H1 (cell line): Measurements from ENCODE around the gene NMT1. TPM values are rescaled to one million over a fixed set of nuclear protein-coding genes. Genes with fewer than 3 reads are reported as not detected.

ENCODE experiments used
- CTCF ChIA-PET: fragments of 300-600 bp; sonication (Branson Sonifier 250); formaldehyde crosslinking; loops from one replicate; lab custom pipeline; 2021; ENCODE audit not compliant: partially characterized antibody; lab: Charles Lee
- POLR2A ChIA-PET: fragments of 300-600 bp; sonication (Branson Sonifier 250); formaldehyde crosslinking; loops from one replicate; lab custom pipeline; 2021; ENCODE audit warnings: inconsistent platforms; ENCODE audit not compliant: partially characterized antibody; lab: Charles Lee
- DNase-seq, 2 experiments: peaks; one replicate each; pipeline versions ENCODE4 v3.0.0 to v3.0.0-alpha.2; 2010 to 2022; ENCODE audit warnings: low spot score in 2 of 2, low read depth in 1 of 2, mixed read lengths in 1 of 2
- FAIRE-seq: peaks from 2 replicates; lab custom pipeline; 2011; peaks lifted over from hg19 to GRCh38; lab: Jason Lieb, UNC
- H2AFZ ChIP-seq: 2 replicates; pipeline ENCODE4 v1.8.1; 2012; ENCODE audit warnings: low read length, inconsistent platforms
- H2AK5ac ChIP-seq: 2 replicates; pipeline ENCODE4 v1.6.1; 2013; ENCODE audit warnings: low read depth, low read length
- H2BK120ac ChIP-seq: replicated peaks from 2 replicates; pipeline ENCODE3; 2013; ENCODE audit warnings: low read depth, low read length, inconsistent platforms
- H2BK12ac ChIP-seq: 2 replicates; pipeline ENCODE4 v1.6.1; 2013; ENCODE audit warnings: low read depth, low read length
- H2BK15ac ChIP-seq: 2 replicates; pipeline ENCODE4 v1.6.1; 2013; ENCODE audit warnings: low read length
- H2BK20ac ChIP-seq: 2 replicates; pipeline ENCODE4 v1.6.1; 2013; ENCODE audit warnings: low read length
- H2BK5ac ChIP-seq: 2 replicates; pipeline ENCODE4 v1.6.1; 2013; ENCODE audit warnings: low read depth, low read length
- H3K14ac ChIP-seq: 2 replicates; pipeline ENCODE4 v1.6.1; 2013; ENCODE audit warnings: inconsistent platforms; ENCODE audit not compliant: insufficient read length
- H3K18ac ChIP-seq: 2 replicates; pipeline ENCODE4 v1.6.1; 2013; ENCODE audit warnings: low read length; ENCODE audit errors: extremely low read depth
- H3K23ac ChIP-seq: 2 replicates; pipeline ENCODE4 v1.6.1; 2013; ENCODE audit warnings: inconsistent platforms; ENCODE audit not compliant: insufficient read length
- H3K23me2 ChIP-seq: 2 replicates; pipeline ENCODE4 v1.6.1; 2013; ENCODE audit warnings: low read depth, low read length
- H3K27ac ChIP-seq: 2 replicates; pipeline ENCODE4 v1.6.1; 2011; ENCODE audit warnings: low read depth, low read length, inconsistent platforms
- H3K27me3 ChIP-seq, 4 experiments: replicated peaks in 1 of 4; 1 replicate in 1 of 4; 2 replicates in 3 of 4; pipeline versions ENCODE4 v1.6.1 to v1.8.1; 2011 to 2013; ENCODE audit warnings: low read length in 3 of 4, mild to moderate bottlenecking in 3 of 4, inconsistent platforms in 2 of 4, mixed read lengths in 2 of 4, moderate library complexity in 1 of 4; ENCODE audit not compliant: control insufficient read depth in 3 of 4, insufficient read depth in 3 of 4; ENCODE audit errors: extremely low read depth in 1 of 4
- H3K36me3 ChIP-seq, 4 experiments: 2 replicates each; pipeline versions ENCODE4 v1.6.1 to v1.8.1; 2011 to 2013; ENCODE audit warnings: mild to moderate bottlenecking in 4 of 4, low read length in 3 of 4, moderate library complexity in 2 of 4, control low read depth in 1 of 4, inconsistent platforms in 1 of 4; ENCODE audit not compliant: insufficient read depth in 4 of 4, control insufficient read depth in 2 of 4
- H3K4ac ChIP-seq: replicated peaks from 2 replicates; pipeline ENCODE3; 2013; ENCODE audit warnings: low read length, low read depth, mixed read lengths, inconsistent platforms; ENCODE audit not compliant: insufficient read length
- H3K4me1 ChIP-seq, 4 experiments: replicated peaks in 1 of 4; 1 replicate in 1 of 4; 2 replicates in 3 of 4; pipeline versions ENCODE4 v1.6.1 to v1.8.1; 2011 to 2013; ENCODE audit warnings: low read length in 3 of 4, inconsistent platforms in 2 of 4, mixed read lengths in 1 of 4; ENCODE audit not compliant: insufficient read depth in 4 of 4, control insufficient read depth in 3 of 4
- H3K4me2 ChIP-seq, 2 experiments: 2 replicates each; pipeline versions ENCODE4 v1.6.1 to v1.8.1; 2011 to 2013; ENCODE audit warnings: low read depth in 2 of 2, low read length in 2 of 2, control low read depth in 1 of 2, inconsistent platforms in 1 of 2, mild to moderate bottlenecking in 1 of 2; ENCODE audit not compliant: insufficient read depth in 1 of 2
- H3K4me3 ChIP-seq, 4 experiments: fragments of 200-600, 300-600 bp in 1 of 4; sonication (generic), shearing (Covaris generic), sonication (Bioruptor Twin) in 1 of 4; 2 replicates each; pipeline versions ENCODE4 v1.5.1 to v1.8.1; 2011 to 2016; ENCODE audit warnings: low read length in 4 of 4, low read depth in 3 of 4, control low read depth in 2 of 4, inconsistent platforms in 2 of 4, mild to moderate bottlenecking in 2 of 4, mixed read lengths in 1 of 4, moderate library complexity in 1 of 4; ENCODE audit not compliant: insufficient read depth in 2 of 4; ENCODE audit errors: extremely low read depth in 1 of 4
- H3K56ac ChIP-seq: replicated peaks from 2 replicates; pipeline ENCODE3; 2013; ENCODE audit warnings: low read depth, mild to moderate bottlenecking, mixed read lengths, low read length, inconsistent platforms; ENCODE audit not compliant: insufficient read length
- H3K79me1 ChIP-seq: 2 replicates; pipeline ENCODE4 v1.6.1; 2013; ENCODE audit warnings: low read depth, low read length, control low read depth
- H3K79me2 ChIP-seq, 2 experiments: 2 replicates each; pipeline versions ENCODE4 v1.6.1 to v1.8.1; 2012 to 2013; ENCODE audit warnings: low read length in 2 of 2, mild to moderate bottlenecking in 2 of 2, inconsistent platforms in 1 of 2; ENCODE audit not compliant: insufficient read depth in 2 of 2, control insufficient read depth in 1 of 2
- H3K9ac ChIP-seq, 4 experiments: replicated peaks in 1 of 4; 1 replicate in 1 of 4; 2 replicates in 3 of 4; pipeline versions ENCODE4 v1.6.1 to v1.8.1; 2011 to 2013; ENCODE audit warnings: low read depth in 3 of 4, low read length in 3 of 4, control low read depth in 2 of 4, mild to moderate bottlenecking in 2 of 4, moderate library complexity in 2 of 4, inconsistent platforms in 1 of 4; ENCODE audit errors: extremely low read depth in 1 of 4
- H3K9me3 ChIP-seq, 2 experiments: 2 replicates each; pipeline versions ENCODE4 v1.6.1 to v1.8.1; 2012 to 2013; ENCODE audit warnings: mild to moderate bottlenecking in 2 of 2, moderate library complexity in 2 of 2, control low read depth in 1 of 2, inconsistent platforms in 1 of 2, low read depth in 1 of 2, low read length in 1 of 2, mixed read lengths in 1 of 2; ENCODE audit not compliant: insufficient read depth in 2 of 2
- H4K20me1 ChIP-seq, 2 experiments: replicated peaks in 1 of 2; 2 replicates each; pipeline versions ENCODE3 to v1.8.1; 2011 to 2013; ENCODE audit warnings: inconsistent platforms in 2 of 2, low read length in 2 of 2, mild to moderate bottlenecking in 1 of 2; ENCODE audit not compliant: insufficient read depth in 2 of 2, control insufficient read depth in 1 of 2
- H4K5ac ChIP-seq: 2 replicates; pipeline ENCODE4 v1.6.1; 2013; ENCODE audit warnings: low read length, low read depth, mixed read lengths, inconsistent platforms; ENCODE audit not compliant: insufficient read length
- H4K8ac ChIP-seq: 2 replicates; pipeline ENCODE4 v1.8.0; 2013; ENCODE audit warnings: mild to moderate bottlenecking, moderate library complexity, low read length, inconsistent platforms; ENCODE audit not compliant: insufficient read depth; ENCODE audit errors: extremely low read depth
- H4K91ac ChIP-seq: replicated peaks from 2 replicates; pipeline ENCODE3; 2013; ENCODE audit warnings: low read length, mixed read lengths, inconsistent platforms; ENCODE audit not compliant: insufficient read length
- EZH2 ChIP-seq: fragments of 200-600 bp; sonication (generic); IDR thresholded peaks from 2 replicates; pipeline ENCODE4 v1.7.1; 2012; ENCODE audit warnings: low read depth, mild to moderate bottlenecking, moderate library complexity, low read length, inconsistent platforms; ENCODE audit not compliant: severe bottlenecking
- RXRA ChIP-seq: IDR thresholded peaks from 2 replicates; pipeline ENCODE4 v1.6.1; 2011; ENCODE audit warnings: low read depth, mild to moderate bottlenecking, low read length, moderate library complexity; ENCODE audit not compliant: insufficient read depth
- SAP30 ChIP-seq: fragments of 300-600 bp; sonication (generic); IDR thresholded peaks from 2 replicates; pipeline ENCODE4 v1.7.1; 2012; ENCODE audit warnings: low read length, moderate library complexity, mild to moderate bottlenecking, inconsistent platforms; ENCODE audit not compliant: insufficient read depth, insufficient replicate concordance
- SIX5 ChIP-seq: IDR thresholded peaks from 2 replicates; pipeline ENCODE4 v1.6.1; 2011; ENCODE audit warnings: mild to moderate bottlenecking, low read depth, low read length
- TAF1 ChIP-seq: IDR thresholded peaks from 2 replicates; pipeline ENCODE4 v1.6.1; 2011; ENCODE audit warnings: mild to moderate bottlenecking, low read depth, low read length
- WGBS, 2 experiments: shearing (Covaris generic) in 1 of 2; methylation state at CpG; one replicate each; pipeline versions ENCODE4 v1.1.6 to v1.1.7; 2013 to 2015; ENCODE audit warnings: low lambda C conversion rate in 2 of 2, mixed read lengths in 2 of 2, inconsistent platforms in 1 of 2, low coverage in 1 of 2, missing lambda C conversion rate in 1 of 2; ENCODE audit not compliant: insufficient replicate concordance in 2 of 2, insufficient coverage in 1 of 2, insufficient read length in 1 of 2; ENCODE audit errors: extremely low coverage in 1 of 2, missing lambda C conversion rate in 1 of 2; 5-methylcytosine and 5-hydroxymethylcytosine counted together
- polyA plus RNA-seq, 7 experiments: library from polyadenylated mRNA; depleted of rRNA in 3 of 7; stranded (reverse) in 5 of 7; unstranded in 2 of 7; fragments of >200 nt in 5 of 7; fragments of 200-250 nt in 2 of 7; gene quantifications; 1 replicate in 5 of 7; 2 replicates in 1 of 7; 4 replicates in 1 of 7; pipeline versions ENCODE4 v1.2.1 to v1.2.3, GENCODE V29; 2011 to 2013; ENCODE audit warnings: missing spikeins in 2 of 7, mixed read lengths in 2 of 7
- total RNA-seq: library from RNA; stranded (reverse); fragmentation: NEBNext Ultra II Directional; extraction: Animal tissue kit (Norgen Biotek cat#: 25700); gene quantifications from 2 replicates; pipeline ENCODE4 v1.2.1, GENCODE V29; 2021

The NMT1 gene
- total and polyA plus RNA-seq, 2 of the 8 experiments (the other 6 are each of a cell fraction or from before 2014, with no cell fraction given) = 42.9 to 149 TPM

DNA sequence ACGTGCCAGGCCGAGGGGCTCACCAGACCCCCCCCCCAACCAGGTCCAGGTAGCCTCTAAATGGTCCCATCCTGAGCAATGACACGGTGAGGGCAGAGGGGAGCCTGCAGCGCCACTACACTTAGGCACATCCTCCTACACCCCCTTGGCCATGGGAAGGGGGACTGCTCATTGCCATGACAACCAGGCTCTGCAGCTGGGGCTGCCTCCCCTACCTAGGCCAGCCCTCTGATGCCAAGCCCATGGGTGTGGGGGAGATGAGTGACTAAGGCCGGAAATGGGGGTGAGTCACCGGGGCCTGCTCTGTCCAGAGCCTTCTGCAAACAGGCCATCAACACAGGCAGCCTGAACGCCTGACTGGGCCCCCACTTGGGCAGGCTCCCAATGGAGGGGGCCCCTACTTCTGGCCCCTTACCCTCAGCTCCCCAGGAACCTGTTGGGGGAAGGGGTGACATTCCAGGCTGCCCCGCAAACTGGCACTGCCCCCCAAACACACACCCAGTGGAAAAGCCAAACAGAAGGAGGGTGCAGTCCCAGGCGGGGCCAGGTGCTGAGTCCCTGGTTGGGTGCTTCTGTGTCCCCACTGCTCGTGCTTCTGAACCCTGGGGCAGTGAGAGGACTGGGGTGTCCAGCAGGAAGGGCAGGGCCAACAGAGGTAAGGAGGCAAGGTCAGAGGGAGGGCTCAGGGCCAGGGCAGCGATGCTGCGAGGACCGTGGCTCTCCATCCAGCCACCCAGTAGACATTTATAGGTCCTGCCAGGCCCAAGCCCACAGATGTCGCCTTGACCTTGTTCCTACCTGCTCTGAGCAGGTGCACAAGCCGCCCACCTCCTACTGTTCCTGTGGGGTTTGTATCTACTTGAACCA lies 63.0 kb downstream of the NMT1 start:
- no peak overlapping the region for H4K5ac ChIP-seq
- H3K9me3 ChIP-seq = no peaks in the 10 kb centered on the region
- H3K23me2 ChIP-seq = peaks cover 2% of the 10 kb centered on the region; the same call in 1 of the 2 replicates
- no peak overlapping the region for H3K23ac ChIP-seq
- no peak overlapping the region for H3K27ac ChIP-seq
- H2AFZ ChIP-seq = no peak overlapping the region
- no peak overlapping the region for H2BK20ac ChIP-seq
- no peaks in the 10 kb centered on the region for H3K79me2 ChIP-seq
- WGBS, 2 experiments = 87% methylated on average over 13 of the region's 15 CpGs; no CpG with 5 or more reads in 1 of the 2 experiments
- H3K4me2 ChIP-seq = no peak overlapping the region
- H2BK5ac ChIP-seq = peak overlapping the region; percentile 52; the same call in 1 of the 2 replicates
- ChIA-PET POLR2A (interaction anchor here (1.0 to 15.8 kb wide), 3 partner anchors 16 to 25 kb away, joined by 3 to 185 read pairs (median 4); partner anchors contain the start of gene HEXIM1), CTCF (interaction anchor here (0.6 to 3.0 kb wide), 8 partner anchors 11 to 194 kb away, joined by 3 to 17 read pairs (median 4); partner anchors contain the start of gene ACBD4)
- H2BK12ac ChIP-seq = peak overlapping the region; percentile 27; the same call in 1 of the 2 replicates
- no peak overlapping the region for H4K8ac ChIP-seq
- no peak overlapping the region for H2BK120ac ChIP-seq
- H3K27me3 ChIP-seq = no peaks in the 10 kb centered on the region
- no peak overlapping the region for H4K91ac ChIP-seq
- no peak overlapping the region for H3K4me3 ChIP-seq
- TF ChIP-seq SIX5 (no peak), TAF1 (no peak), RXRA (no peak), SAP30 (no peak), EZH2 (no peak)
- FAIRE-seq = no peak
- no peak overlapping the region for H3K14ac ChIP-seq
- no peak overlapping the region for H3K9ac ChIP-seq
- no peak overlapping the region for H3K18ac ChIP-seq
- H3K56ac ChIP-seq = no peak overlapping the region
- no peak overlapping the region for H3K4ac ChIP-seq
- H2AK5ac ChIP-seq = no peak overlapping the region
- no peak overlapping the region for H2BK15ac ChIP-seq
- no peaks in the 10 kb centered on the region for H3K36me3 ChIP-seq
- peaks cover 0 to 18% (median 10%) of the 10 kb centered on the region in 4 experiments; a peak in 5 of 7 replicates for H3K4me1 ChIP-seq
- peaks cover 0 to 5% of the 10 kb centered on the region in 2 experiments for H4K20me1 ChIP-seq
- no peak for DNase-seq
- no peaks in the 10 kb centered on the region for H3K79me1 ChIP-seq
